ENCODE results near the gene MAPKAPK2. TPM values are rescaled to one million over a fixed set of nuclear protein-coding genes. Genes with fewer than 3 reads are reported as not detected.
A peak's percentile ranks its signal among the peaks of the same experiment; 100 is the strongest.

Gene MAPKAPK2
- total RNA-seq, 2 donors from 2014 or later: 69.4 to 116 TPM

DNA sequence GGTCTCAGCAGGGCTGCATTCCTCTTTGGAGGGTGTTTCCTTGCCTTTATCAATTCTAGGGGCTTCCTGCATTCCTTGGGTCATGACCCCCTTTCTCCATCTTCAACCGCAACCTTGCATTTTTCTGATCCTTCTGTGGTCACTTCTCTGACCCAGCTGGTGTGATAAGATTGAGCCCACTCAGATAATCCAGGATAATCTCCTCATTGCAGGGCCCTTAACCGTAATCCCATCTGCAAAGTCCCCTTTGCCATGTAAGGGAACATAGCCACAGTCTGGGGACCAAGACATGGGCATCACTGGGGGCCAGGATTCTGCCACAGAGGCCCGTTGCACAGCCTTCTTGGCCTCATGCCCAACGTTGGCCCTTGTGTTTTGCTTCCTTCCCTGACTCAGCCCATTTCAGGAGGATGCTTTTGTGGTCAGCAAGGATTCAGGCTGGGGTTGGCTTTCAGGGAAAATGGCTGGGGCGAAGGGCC, 50.9 kb downstream of the MAPKAPK2 start:
- ATAC-seq (no peak), DNase-seq (ENCODE audit: low spot score in 2 of 2) (no peak)
- H3K9me3 Mint-ChIP-seq: no peaks in the 10 kb centered on the region
- H3K36me3 Mint-ChIP-seq: peaks cover 7 to 11% of the 10 kb centered on the region in 2 donors
- H3K27ac Mint-ChIP-seq: no peak overlapping the region

DNA sequence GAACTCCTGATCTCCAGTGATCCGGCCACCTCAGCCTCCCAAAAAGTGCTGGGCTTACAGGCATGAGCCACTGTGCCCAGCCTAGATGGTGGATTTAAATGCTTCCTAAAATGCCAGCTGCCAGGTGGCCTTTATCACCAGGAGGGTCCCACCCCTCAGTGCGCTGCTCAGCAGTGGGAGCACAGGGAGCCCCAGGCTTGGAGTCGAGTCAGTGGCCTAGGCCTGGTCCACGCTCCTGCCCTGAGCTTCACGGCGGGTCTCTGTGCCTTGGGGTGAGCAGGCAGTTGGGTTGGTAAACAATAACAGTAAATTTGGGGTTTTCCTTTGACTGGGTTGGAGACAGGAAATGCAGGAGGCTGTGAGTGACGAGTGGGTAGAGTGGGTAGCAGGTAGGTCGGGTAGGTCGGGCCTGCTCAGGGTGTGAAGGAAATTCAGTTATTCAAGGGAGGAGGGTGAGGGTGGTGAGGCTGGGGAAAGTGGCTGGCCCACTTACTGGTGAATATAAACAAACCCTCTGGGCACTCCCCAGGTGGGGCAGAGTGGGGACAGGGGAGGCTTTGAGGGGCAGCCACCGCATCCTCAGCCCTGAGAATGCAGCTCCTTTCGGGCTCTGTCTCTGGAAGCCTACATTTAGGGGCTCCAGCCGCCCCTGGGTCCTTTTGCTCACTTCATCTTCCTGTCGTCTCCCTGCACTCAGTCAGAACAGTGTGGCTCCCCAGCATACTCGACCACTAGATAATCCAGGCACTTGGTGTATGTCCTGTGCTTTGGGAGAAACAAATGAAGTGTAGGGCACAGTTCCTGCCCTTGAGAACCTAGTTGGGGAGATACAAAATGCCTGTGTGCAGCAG, 52.4 kb downstream of the MAPKAPK2 start:
- H3K9me3 Mint-ChIP-seq: no peaks in the 10 kb centered on the region
- ATAC-seq: peak in 1 of 2 donors; percentile 0
- H3K36me3 Mint-ChIP-seq: peaks cover 7 to 10% of the 10 kb centered on the region in 2 donors
- no peak for DNase-seq (ENCODE audit: low spot score in 2 of 2)
- H3K27ac Mint-ChIP-seq: peak overlapping the region; percentile 44 to 86

DNA sequence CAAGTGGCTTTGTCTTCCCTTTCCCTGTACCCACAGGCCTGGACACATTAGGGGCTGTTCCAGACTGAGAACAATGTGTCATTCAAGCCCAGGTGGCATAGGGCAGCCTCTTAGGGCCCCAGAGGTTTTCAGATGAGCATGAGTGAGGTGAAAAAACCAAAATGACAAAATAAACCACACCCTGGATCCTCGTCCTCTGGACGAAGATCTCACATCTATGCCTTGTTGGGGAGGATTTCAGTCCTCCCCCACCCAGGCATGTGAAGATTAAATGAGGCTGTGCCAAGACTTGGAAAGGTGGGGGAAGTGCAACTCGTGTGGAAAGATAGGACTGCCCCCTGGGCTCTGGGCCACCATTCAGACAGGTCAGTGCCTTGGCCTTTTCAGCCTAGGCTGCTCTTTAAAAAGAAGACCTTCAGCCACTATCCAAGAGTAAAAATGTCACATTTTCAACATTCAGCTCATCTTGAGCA, 53.1 kb downstream of the MAPKAPK2 start:
- H3K36me3 Mint-ChIP-seq: peaks cover 5 to 7% of the 10 kb centered on the region in 2 donors
- peak overlapping the region; percentile 36 to 86 for H3K27ac Mint-ChIP-seq
- ATAC-seq: peak; percentile 62 to 72
- DNase-seq (ENCODE audit: low spot score in 2 of 2): peak in 1 of 2 donors; percentile 66
- no peaks in the 10 kb centered on the region for H3K9me3 Mint-ChIP-seq

DNA sequence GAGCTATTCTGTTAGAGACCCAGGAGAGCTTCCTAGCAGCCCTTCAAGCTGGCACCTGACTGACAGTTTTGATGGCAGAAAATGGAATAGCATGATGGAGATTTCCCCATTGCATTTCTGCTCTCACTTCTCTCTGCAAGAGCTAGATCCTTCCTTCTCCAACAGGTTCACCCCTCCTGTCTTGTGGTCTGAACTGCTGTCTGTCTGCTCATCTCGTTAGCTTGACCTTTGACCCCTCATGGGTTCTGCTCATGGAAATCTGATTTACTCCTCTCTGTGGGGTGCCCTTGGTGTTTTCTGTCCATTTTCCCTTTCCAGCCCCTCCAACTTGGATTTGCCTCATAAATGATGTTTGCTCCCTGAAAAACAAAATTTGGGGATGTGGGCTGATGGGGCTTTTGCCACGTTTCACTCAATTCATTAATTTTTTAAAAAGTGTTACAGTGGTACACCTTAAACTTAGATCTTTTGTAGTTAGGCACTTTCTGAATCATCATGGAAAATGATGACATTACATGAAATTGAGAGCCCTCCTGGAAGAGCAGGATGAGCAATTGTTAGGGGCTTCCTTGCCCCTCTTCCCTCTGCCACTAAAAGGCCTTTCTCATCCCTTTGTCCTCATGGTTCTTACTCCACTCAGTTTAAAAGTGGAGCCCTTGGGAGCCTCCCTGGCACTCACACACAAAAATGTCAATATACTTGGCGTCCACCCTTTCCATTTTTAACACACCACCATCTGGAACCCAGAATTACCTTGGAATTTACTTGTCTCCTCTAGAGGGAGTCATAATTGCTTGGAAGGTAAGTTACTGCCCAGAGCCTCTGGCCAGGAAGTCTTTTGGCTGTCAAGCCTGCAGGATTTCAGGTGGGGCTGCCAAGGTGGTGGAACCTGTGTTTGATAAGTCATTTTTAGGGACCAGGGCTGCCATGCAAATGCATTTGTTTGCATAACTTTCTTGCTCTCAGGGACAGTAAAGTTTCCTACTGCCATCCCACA, 54.0 kb downstream of the MAPKAPK2 start:
- H3K27ac Mint-ChIP-seq: peak overlapping the region; percentile 81 to 86
- peaks cover 5 to 7% of the 10 kb centered on the region in 2 donors for H3K36me3 Mint-ChIP-seq
- no peak for DNase-seq (ENCODE audit: low spot score in 2 of 2)
- H3K9me3 Mint-ChIP-seq: no peaks in the 10 kb centered on the region
- ATAC-seq: no peak

DNA sequence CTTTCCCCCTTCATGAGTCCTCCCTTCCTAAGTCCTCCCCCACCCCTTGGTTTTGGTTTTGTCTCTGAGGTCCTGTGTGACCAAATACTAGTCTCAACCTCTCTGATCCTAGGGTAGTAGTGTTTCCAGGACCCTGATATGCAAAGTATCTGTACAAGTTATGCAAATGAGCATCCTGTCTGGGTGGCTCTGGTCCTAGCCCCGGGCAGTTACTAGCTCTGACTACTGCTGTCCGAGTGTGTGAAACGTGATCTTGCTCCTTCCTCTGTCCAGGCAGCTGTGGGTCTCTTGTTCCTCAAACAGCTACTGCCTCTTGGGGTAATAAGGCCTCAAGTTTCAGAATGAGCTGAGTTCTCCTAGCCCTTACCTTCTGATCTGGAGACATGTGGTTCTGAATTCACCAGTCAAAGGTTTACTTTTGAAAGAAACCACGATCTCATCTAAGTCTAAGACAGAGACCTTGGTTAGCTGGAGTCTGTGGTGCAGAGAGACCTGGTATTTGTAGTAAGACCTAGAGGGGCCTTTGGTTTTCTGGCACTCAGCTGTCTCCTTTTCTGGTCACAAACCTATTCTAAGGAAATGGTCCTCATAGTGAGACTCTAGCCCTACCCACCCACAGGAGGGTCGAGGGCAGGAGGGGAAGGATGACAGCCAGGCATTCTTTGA, 54.8 kb downstream of the MAPKAPK2 start:
- ATAC-seq (peak; percentile 71 to 88), DNase-seq (ENCODE audit: low spot score in 2 of 2) (peak; percentile 40 to 66)
- H3K9me3 Mint-ChIP-seq: no peaks in the 10 kb centered on the region

DNA sequence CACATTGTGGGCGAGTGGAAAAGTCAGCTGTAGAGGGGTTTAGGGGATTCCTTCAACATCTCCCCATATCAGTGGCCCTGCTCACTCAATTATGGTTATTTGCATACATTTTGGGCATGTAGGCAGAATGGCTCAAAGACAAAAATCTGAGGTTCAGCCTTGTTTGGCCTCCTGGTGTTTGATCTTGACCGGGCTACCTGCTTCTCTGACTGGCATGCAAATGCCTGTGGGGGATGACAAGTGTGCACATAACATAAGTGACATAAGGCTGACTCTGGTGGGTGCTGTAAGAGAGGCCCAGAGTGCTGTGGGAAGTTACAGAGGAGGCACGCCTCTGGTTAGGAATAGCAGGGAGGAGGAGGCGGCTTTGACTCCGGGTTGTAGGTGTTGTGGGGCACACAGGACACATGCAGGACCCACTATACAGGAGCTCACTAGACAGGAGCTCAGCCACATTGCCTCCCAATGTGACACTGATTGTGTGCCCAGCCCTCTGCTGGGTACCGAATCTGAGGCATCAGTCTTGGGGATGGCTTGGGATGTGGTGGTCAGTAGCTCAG, 56.5 kb downstream of the MAPKAPK2 start:
- no peak for ATAC-seq
- DNase-seq (ENCODE audit: low spot score in 2 of 2): no peak
- H3K36me3 Mint-ChIP-seq: no peaks in the 10 kb centered on the region
- H3K27ac Mint-ChIP-seq: peak overlapping the region in 1 of 2 donors; percentile 3
- no peaks in the 10 kb centered on the region for H3K9me3 Mint-ChIP-seq

More for the DNA sequence above, 54.8 kb downstream of the MAPKAPK2 start:
- H3K36me3 Mint-ChIP-seq: peaks cover 5 to 6% of the 10 kb centered on the region in 2 donors
- peak overlapping the region; percentile 41 to 86 for H3K27ac Mint-ChIP-seq

DNA sequence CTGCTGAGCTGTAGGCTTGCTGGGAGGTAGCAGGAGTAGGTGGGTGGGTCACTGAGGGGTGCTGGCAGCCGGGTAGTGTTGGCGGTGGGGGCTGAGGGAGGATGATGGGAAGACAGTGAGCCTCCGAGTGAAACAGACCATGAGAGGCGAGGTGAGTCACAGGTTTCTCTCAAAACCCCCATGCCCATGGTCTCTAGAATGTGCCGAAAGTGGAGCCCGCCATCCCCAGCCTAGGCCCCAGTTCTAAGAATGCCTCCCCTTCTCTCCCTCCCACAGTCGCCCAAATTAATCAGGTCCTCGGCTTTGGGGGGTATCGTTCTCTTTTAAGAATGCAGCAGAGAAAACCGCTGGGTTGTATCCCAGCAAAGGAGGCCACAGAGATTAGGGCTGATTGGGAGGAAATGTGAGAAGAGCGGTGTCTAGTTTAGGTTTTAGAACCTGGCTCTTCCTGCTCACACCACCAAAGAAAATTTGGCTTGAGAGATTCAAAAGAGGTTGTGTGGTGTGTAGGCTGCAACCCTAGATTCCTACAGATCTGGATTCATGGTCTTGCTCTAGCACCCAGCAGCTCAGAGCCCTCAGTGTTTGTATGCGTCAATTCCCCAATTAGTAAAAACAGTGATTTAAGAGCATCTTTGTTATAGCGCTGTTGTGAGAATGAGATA, 58.1 kb downstream of the MAPKAPK2 start:
- no peak for DNase-seq (ENCODE audit: low spot score in 2 of 2)
- Mint-ChIP-seq H3K9me3 (no peaks in the 10 kb centered on the region), H3K36me3 (no peaks in the 10 kb centered on the region), H3K27ac (no peak overlapping the region)
- no peak for ATAC-seq

DNA sequence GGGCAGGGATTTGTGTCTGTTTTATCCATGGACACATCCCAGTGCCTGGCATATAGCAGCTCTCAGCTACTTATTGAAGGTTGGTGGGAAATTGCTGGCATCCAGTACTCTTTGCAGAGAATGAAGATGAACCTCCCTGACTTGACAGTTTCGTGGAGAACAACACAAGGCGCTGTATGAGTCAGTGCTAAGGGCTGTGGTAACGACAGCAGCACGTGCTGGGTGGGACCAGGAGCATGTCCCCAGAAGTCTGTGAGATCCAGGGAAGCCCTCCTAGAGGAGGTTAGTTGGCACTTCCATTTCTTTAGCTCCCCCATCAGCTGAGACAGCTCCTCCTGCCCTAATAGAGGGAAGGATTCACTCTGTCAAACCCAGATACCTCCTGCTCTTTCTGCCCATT, 60.0 kb downstream of the MAPKAPK2 start:
- peak; percentile 32 to 35 for ATAC-seq
- Mint-ChIP-seq H3K27ac (no peak overlapping the region), H3K9me3 (no peaks in the 10 kb centered on the region), H3K36me3 (no peaks in the 10 kb centered on the region)
- no peak for DNase-seq (ENCODE audit: low spot score in 2 of 2)

DNA sequence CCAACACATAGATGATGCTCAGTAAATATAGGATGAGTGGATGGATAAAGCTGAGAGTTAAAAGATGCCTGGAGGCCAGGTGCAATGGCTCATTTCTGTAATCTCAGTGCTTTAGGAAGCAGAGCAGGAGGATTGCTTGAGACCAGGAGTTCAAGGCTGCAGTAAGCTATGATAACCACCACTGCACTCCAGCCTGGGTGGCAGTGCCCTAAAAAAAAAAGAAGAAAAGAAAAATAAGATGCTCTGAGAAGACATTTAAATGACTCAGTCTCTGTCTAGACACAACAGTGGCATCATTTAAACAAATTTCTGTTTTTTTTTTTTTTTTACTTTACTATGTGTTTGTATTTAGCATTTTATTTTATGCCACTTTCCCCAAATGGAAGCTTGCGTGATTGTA, 60.6 kb downstream of the MAPKAPK2 start:
- DNase-seq (ENCODE audit: low spot score in 2 of 2) (no peak), ATAC-seq (peak in 1 of 2 donors; percentile 7)
- Mint-ChIP-seq H3K9me3 (no peaks in the 10 kb centered on the region), H3K27ac (no peak overlapping the region), H3K36me3 (no peaks in the 10 kb centered on the region)

DNA sequence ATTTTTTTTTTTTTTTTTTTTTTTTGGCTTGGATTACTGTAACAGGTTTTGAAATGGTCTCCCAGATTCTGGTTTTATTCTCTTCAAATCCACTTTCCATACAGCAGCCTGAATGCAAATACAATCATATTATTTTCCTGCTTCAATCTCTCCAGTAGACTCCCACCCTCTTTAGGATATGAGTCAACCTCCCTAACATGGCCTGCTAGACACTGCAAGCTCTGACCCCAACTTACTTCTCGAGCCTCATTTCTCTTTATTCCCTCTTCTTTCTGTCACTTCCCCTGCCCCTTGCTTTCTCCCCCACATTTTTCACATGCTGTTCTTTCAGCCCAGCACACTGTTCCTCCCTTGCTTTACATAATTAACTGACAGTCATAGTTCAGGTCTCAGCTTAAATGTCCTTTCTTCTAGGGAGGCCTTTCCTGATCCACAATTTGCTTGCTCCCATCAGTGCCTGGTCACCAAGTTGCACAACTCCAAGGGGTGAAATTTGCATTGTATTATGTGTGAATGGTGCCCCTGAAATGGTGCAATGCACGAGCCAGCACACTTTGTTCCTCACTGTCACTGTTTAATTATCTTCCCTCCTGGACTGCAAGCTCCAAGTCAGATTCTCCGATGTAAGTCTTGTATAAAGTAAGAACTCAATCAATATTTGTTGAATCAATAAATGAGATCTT, 63.8 kb downstream of the MAPKAPK2 start:
- H3K27ac Mint-ChIP-seq: no peak overlapping the region
- ATAC-seq (no peak), DNase-seq (ENCODE audit: low spot score in 2 of 2) (no peak)
- no peaks in the 10 kb centered on the region for H3K9me3 Mint-ChIP-seq
- H3K36me3 Mint-ChIP-seq: no peaks in the 10 kb centered on the region

DNA sequence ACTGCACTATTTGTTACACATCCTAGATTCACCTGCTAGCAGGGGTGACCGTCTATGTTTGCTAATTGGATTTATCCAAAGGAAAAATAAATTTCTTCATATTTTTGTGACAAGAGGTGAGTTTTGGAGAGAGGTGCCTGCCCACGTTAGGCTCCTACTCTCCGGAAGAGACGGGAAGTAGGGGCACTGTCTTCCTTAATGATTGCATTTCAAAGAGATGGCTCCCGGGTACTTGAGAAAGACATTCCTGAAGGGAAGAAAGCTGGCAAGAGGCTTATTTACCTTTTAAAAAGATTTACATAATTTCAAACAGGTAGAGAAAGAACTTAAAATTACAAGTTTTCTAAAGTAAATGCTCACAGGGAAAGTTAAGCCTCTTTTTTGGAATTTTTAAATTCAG, 67.2 kb downstream of the MAPKAPK2 start:
- no peak for ATAC-seq
- no peak for DNase-seq (ENCODE audit: low spot score in 2 of 2)
- peaks cover 5 to 6% of the 10 kb centered on the region in 2 donors for H3K9me3 Mint-ChIP-seq
- peaks cover 0 to 5% of the 10 kb centered on the region in 2 donors for H3K36me3 Mint-ChIP-seq
- no peak overlapping the region for H3K27ac Mint-ChIP-seq

DNA sequence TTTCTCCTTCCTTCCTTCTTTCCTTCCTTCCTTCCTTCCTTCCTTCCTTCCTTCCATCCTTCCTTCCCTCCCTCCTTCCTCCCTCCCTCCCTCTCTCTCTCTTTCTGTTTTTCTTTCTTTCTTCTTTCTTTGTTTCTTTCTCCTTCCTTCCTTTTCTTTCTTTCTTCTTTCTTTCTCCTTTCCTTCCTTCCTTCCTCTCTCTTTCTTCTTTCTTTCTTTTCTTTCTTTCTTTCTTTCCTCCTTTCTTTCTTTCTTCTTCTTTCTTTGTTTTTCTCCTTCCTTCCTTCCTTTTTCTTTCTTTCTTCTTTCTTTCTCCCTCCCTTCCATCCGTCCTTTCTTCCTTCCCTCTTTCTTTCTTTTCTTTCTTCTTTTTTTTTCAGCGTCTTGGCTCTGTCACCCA, 67.8 kb downstream of the MAPKAPK2 start:
- DNase-seq (ENCODE audit: low spot score in 2 of 2) (no peak), ATAC-seq (no peak)
- Mint-ChIP-seq H3K36me3 (peaks cover 0 to 5% of the 10 kb centered on the region in 2 donors), H3K27ac (no peak overlapping the region), H3K9me3 (peaks cover 5 to 6% of the 10 kb centered on the region in 2 donors)

DNA sequence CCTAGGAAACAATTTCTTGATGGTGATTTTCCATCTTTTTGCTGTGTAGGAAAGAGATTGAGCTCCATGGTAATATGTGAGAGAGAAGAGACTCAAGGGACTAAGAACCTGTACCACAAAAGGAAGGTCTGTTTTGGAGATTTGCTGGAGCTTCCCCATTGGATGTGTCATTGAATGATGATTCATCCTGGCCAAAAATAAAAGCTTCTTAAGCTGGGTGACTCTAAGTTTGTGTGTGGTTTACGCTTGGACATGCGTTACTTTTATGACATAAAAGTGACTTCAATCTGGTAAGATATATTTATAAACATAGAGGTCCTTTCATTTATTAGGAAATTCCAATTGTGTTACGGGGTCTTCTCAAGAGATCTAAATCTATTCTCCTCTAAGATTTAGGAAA, 68.4 kb downstream of the MAPKAPK2 start:
- peaks cover 0 to 5% of the 10 kb centered on the region in 2 donors for H3K36me3 Mint-ChIP-seq
- ATAC-seq (peak in 1 of 2 donors; percentile 28), DNase-seq (ENCODE audit: low spot score in 2 of 2) (no peak)
- no peak overlapping the region for H3K27ac Mint-ChIP-seq
- H3K9me3 Mint-ChIP-seq: peaks cover 5 to 6% of the 10 kb centered on the region in 2 donors

DNA sequence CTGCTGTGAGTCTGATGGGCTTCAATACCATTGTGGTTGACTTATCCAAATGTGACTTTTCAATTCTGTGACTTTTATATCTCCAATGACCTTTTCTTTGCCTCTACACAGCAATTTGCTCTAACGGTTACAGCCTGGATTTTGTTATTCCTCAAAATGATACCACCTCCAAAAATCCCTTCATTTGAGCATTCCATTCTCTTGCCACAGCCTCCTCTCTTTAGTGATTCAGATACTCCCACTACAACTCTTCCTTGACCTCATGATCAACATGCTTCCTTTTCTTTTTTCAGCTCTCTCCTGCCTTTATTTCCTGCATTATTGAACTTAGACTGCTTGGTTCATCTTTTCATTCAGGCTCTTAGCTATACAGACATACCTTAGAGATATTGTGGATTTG, 69.3 kb downstream of the MAPKAPK2 start:
- DNase-seq (ENCODE audit: low spot score in 2 of 2) (no peak), ATAC-seq (no peak)
- no peak overlapping the region for H3K27ac Mint-ChIP-seq
- H3K9me3 Mint-ChIP-seq: peaks cover 5 to 6% of the 10 kb centered on the region in 2 donors
- H3K36me3 Mint-ChIP-seq: peaks cover 0 to 5% of the 10 kb centered on the region in 2 donors
